ENCODE results near the gene FCHSD2. TPM values are rescaled to one million over a fixed set of nuclear protein-coding genes. Genes with fewer than 3 reads are reported as not detected.
A peak's percentile ranks its signal among the peaks of the same experiment; 100 is the strongest.

FCHSD2 gene
- total RNA-seq, 1 experiment from 2014 or later, result 5.9 TPM

- peak; percentile 41 for DNase-seq (ENCODE audit: low read depth)
Measured at GRCh38 chr11:72972496-72973128, 169.5 kb downstream of the FCHSD2 start.

GRCh38 chr11:72971192-72971967 lies 170.7 kb downstream of the FCHSD2 start:
- DNase-seq (ENCODE audit: low read depth), result no peak

- DNase-seq (ENCODE audit: low read depth), result no peak
Measured at GRCh38 chr11:72970557-72971118, 171.5 kb downstream of the FCHSD2 start.

- DNase-seq (ENCODE audit: low read depth), result peak; percentile 87
Measured at GRCh38 chr11:72969894-72970335, 172.2 kb downstream of the FCHSD2 start.

GRCh38 chr11:72968390-72968789 lies 173.7 kb downstream of the FCHSD2 start:
- DNase-seq (ENCODE audit: low read depth), result no peak

GRCh38 chr11:72965672-72966071 lies 176.4 kb downstream of the FCHSD2 start:
- no peak for DNase-seq (ENCODE audit: low read depth)

- no peak for DNase-seq (ENCODE audit: low read depth)
Measured at GRCh38 chr11:72962717-72963116, 179.4 kb downstream of the FCHSD2 start.

GRCh38 chr11:72962084-72962483 lies 180.0 kb downstream of the FCHSD2 start:
- DNase-seq (ENCODE audit: low read depth), result no peak

GRCh38 chr11:72959998-72960731 lies 182.0 kb downstream of the FCHSD2 start:
- DNase-seq (ENCODE audit: low read depth), result no peak

GRCh38 chr11:72958791-72959190 lies 183.3 kb downstream of the FCHSD2 start:
- no peak for DNase-seq (ENCODE audit: low read depth)

- no peak for DNase-seq (ENCODE audit: low read depth)
Measured at GRCh38 chr11:72955466-72955865, 186.7 kb downstream of the FCHSD2 start.

- no peak for DNase-seq (ENCODE audit: low read depth)
Measured at GRCh38 chr11:72954860-72955259, 187.3 kb downstream of the FCHSD2 start.

GRCh38 chr11:72953637-72954036 lies 188.5 kb downstream of the FCHSD2 start:
- no peak for DNase-seq (ENCODE audit: low read depth)

GRCh38 chr11:72951888-72952287 lies 190.2 kb downstream of the FCHSD2 start:
- DNase-seq (ENCODE audit: low read depth), result no peak

- DNase-seq (ENCODE audit: low read depth), result no peak
Measured at GRCh38 chr11:72951193-72951592, 190.9 kb downstream of the FCHSD2 start.

- no peak for DNase-seq (ENCODE audit: low read depth)
Measured at GRCh38 chr11:72950685-72951084, 191.4 kb downstream of the FCHSD2 start.

GRCh38 chr11:72947229-72947628 lies 194.9 kb downstream of the FCHSD2 start:
- DNase-seq (ENCODE audit: low read depth), result no peak

- no peak for DNase-seq (ENCODE audit: low read depth)
Measured at GRCh38 chr11:72943664-72944063, 198.5 kb downstream of the FCHSD2 start.

- no peak for DNase-seq (ENCODE audit: low read depth)
Measured at GRCh38 chr11:72940417-72940816, 201.7 kb downstream of the FCHSD2 start.

GRCh38 chr11:72939031-72939430 lies 203.1 kb downstream of the FCHSD2 start:
- DNase-seq (ENCODE audit: low read depth), result no peak

- no peak for DNase-seq (ENCODE audit: low read depth)
Measured at GRCh38 chr11:72937439-72937838, 204.7 kb downstream of the FCHSD2 start.

GRCh38 chr11:72935700-72936099 lies 206.4 kb downstream of the FCHSD2 start:
- DNase-seq (ENCODE audit: low read depth), result no peak
